ENCODE data around the gene FAM171A1.

DNA sequence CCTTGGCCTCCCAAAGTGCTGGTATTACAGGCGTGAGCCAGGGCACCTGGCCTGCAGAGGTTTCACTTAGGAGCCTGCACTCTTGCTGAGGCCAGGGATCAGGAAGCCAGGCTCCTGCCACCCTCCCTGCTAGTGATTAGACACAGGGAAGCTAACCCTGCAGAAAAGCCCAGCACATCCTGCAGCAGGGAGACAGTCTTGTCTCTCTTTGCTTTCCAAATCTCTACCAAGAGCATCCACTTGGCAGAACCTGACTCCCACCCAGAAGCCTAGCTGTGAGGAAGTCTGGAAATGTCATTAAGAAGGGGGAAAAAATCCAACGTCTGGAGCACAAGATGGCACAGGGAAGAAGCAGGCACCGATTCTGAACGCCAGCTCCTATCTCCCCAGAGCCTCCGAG, 8.0 kb upstream of the FAM171A1 start:
- TF ChIP-seq, protein P1, sequence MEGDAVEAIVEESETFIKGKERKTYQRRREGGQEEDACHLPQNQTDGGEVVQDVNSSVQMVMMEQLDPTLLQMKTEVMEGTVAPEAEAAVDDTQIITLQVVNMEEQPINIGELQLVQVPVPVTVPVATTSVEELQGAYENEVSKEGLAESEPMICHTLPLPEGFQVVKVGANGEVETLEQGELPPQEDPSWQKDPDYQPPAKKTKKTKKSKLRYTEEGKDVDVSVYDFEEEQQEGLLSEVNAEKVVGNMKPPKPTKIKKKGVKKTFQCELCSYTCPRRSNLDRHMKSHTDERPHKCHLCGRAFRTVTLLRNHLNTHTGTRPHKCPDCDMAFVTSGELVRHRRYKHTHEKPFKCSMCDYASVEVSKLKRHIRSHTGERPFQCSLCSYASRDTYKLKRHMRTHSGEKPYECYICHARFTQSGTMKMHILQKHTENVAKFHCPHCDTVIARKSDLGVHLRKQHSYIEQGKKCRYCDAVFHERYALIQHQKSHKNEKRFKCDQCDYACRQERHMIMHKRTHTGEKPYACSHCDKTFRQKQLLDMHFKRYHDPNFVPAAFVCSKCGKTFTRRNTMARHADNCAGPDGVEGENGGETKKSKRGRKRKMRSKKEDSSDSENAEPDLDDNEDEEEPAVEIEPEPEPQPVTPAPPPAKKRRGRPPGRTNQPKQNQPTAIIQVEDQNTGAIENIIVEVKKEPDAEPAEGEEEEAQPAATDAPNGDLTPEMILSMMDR (IDR thresholded peaks at IDR 0.05), result no peak
- TF ChIP-seq POLR2AphosphoS5 (IDR thresholded peaks at IDR 0.05; ENCODE audit: low read depth, low read length), result no peak
- TF ChIP-seq, protein P2, sequence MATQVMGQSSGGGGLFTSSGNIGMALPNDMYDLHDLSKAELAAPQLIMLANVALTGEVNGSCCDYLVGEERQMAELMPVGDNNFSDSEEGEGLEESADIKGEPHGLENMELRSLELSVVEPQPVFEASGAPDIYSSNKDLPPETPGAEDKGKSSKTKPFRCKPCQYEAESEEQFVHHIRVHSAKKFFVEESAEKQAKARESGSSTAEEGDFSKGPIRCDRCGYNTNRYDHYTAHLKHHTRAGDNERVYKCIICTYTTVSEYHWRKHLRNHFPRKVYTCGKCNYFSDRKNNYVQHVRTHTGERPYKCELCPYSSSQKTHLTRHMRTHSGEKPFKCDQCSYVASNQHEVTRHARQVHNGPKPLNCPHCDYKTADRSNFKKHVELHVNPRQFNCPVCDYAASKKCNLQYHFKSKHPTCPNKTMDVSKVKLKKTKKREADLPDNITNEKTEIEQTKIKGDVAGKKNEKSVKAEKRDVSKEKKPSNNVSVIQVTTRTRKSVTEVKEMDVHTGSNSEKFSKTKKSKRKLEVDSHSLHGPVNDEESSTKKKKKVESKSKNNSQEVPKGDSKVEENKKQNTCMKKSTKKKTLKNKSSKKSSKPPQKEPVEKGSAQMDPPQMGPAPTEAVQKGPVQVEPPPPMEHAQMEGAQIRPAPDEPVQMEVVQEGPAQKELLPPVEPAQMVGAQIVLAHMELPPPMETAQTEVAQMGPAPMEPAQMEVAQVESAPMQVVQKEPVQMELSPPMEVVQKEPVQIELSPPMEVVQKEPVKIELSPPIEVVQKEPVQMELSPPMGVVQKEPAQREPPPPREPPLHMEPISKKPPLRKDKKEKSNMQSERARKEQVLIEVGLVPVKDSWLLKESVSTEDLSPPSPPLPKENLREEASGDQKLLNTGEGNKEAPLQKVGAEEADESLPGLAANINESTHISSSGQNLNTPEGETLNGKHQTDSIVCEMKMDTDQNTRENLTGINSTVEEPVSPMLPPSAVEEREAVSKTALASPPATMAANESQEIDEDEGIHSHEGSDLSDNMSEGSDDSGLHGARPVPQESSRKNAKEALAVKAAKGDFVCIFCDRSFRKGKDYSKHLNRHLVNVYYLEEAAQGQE (IDR thresholded peaks at IDR 0.05; ENCODE audit: insufficient read depth in 1 of 2, low read depth in 2 of 2, low read length in 1 of 2), result no peak
